ENCODE measurements around the gene FSTL3. TPM values are rescaled to one million over a fixed set of nuclear protein-coding genes. Genes with fewer than 3 reads are reported as not detected.

Gene FSTL3
- polyA plus RNA-seq, 1 experiment = 21.2 TPM

DNA sequence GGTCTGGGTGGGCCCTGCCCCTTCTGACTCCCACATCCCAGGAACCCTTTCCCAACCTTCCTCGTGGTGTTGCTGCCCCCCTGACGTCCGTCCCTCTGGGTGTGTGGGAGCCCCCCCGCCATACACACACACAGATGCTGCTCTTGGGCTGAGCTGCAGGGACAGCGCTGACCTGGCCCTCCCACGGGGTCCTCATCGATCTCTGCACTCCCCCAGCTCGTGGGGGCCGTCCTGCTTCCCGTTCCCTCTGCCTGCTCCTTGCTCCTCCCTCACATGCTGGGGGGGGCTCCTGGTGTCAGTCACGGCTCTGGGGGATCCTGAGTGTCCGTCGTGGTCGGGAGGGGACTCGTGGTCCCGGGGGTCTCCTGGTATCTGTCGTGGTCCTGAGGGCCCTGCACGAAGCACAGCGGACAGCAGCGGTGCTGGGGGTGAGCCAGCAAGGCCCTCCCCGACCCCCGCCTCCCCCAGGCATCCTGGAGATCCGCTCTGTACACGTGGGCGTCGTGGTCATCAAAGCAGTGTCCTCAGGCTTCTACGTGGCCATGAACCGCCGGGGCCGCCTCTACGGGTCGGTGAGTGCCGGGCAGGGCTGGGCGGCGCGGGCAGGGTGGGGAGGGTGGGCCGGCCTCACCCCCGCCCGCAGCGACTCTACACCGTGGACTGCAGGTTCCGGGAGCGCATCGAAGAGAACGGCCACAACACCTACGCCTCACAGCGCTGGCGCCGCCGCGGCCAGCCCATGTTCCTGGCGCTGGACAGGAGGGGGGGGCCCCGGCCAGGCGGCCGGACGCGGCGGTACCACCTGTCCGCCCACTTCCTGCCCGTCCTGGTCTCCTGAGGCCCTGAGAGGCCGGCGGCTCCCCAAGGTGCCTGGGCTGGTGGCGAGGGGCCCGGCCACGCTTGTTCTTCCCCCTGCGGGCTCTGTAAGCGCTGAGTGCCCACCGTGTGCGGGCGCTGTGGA, 33.1 kb upstream of the FSTL3 start:
- no peak overlapping the region for H3K4me3 ChIP-seq (ENCODE audit: low read depth, low read length)
- no peak overlapping the region for H3K27ac ChIP-seq (ENCODE audit: low read depth, low read length)
- ChIA-PET POLR2A (no interaction called here), CTCF (no interaction called here)
- peaks cover 4% of the 10 kb centered on the region; the same call in 1 of the 2 replicates for H3K9me3 ChIP-seq (ENCODE audit: control insufficient read depth, insufficient read depth, low read length)
- no peak for DNase-seq (ENCODE audit: low read depth, low spot score)
- no peaks in the 10 kb centered on the region for H3K27me3 ChIP-seq (ENCODE audit: control insufficient read depth, insufficient read depth, low read length)
- TF ChIP-seq, protein P1, sequence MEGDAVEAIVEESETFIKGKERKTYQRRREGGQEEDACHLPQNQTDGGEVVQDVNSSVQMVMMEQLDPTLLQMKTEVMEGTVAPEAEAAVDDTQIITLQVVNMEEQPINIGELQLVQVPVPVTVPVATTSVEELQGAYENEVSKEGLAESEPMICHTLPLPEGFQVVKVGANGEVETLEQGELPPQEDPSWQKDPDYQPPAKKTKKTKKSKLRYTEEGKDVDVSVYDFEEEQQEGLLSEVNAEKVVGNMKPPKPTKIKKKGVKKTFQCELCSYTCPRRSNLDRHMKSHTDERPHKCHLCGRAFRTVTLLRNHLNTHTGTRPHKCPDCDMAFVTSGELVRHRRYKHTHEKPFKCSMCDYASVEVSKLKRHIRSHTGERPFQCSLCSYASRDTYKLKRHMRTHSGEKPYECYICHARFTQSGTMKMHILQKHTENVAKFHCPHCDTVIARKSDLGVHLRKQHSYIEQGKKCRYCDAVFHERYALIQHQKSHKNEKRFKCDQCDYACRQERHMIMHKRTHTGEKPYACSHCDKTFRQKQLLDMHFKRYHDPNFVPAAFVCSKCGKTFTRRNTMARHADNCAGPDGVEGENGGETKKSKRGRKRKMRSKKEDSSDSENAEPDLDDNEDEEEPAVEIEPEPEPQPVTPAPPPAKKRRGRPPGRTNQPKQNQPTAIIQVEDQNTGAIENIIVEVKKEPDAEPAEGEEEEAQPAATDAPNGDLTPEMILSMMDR (IDR thresholded peaks at IDR 0.05; ENCODE audit: low read depth, low read length) = no peak

DNA sequence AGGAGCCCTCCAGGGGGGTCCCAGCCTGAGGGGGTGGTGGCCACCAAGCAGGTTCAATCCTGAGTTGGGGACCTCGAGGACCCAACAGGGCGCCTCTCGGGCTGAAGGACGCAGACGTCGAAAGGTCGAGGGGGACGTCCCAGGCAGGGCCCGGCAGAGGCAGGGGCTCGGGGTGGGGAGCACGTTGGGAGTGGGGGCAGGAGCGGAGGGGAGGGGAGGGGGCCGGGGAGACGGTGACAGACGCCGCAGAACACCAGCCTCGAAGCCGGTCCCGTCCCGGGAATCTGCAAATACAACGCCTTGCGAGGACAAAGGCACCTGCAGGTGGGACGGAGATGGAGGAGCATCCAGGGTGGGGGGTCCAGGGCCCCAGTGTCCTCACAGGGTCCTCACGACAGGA, 32.5 kb upstream of the FSTL3 start:
- no peak overlapping the region for H3K27ac ChIP-seq (ENCODE audit: low read depth, low read length)
- no peak for DNase-seq (ENCODE audit: low read depth, low spot score)
- no peak overlapping the region for H3K4me3 ChIP-seq (ENCODE audit: low read depth, low read length)
- TF ChIP-seq, protein P1 (IDR thresholded peaks at IDR 0.05; ENCODE audit: low read depth, low read length) = no peak
- peaks cover 4% of the 10 kb centered on the region; the same call in 1 of the 2 replicates for H3K9me3 ChIP-seq (ENCODE audit: control insufficient read depth, insufficient read depth, low read length)
- H3K27me3 ChIP-seq (ENCODE audit: control insufficient read depth, insufficient read depth, low read length) = no peaks in the 10 kb centered on the region
- ChIA-PET POLR2A (no interaction called here), CTCF (no interaction called here)

DNA sequence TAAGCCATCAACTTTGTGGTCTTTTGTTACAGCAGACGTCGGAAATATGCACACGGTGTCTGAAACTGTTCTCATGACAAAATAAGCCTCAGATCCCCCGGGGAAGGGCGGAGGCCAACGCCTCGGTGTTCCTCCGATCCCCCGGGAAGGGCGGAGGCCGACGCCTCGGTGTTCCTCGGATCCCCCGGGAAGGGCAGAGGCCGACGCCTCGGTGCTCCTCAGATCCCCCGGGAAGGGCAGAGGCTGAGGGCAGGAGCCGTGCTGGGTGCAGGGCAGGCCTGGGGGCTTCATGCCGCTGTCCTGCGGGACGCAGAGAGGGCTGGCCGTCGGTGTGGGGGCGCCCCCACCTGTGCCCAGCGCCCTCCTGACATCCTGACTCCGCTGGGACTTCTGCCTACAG, 31.8 kb upstream of the FSTL3 start:
- POLR2A ChIA-PET = no interaction called here
- no peak for DNase-seq (ENCODE audit: low read depth, low spot score)
- Histone ChIP-seq H3K27ac (ENCODE audit: low read depth, low read length) (no peak overlapping the region), H3K27me3 (ENCODE audit: control insufficient read depth, insufficient read depth, low read length) (no peaks in the 10 kb centered on the region), H3K9me3 (ENCODE audit: control insufficient read depth, insufficient read depth, low read length) (peaks cover 4% of the 10 kb centered on the region; the same call in 1 of the 2 replicates), H3K4me3 (ENCODE audit: low read depth, low read length) (no peak overlapping the region)
- CTCF ChIA-PET = no interaction called here
- TF ChIP-seq, protein P1 (IDR thresholded peaks at IDR 0.05; ENCODE audit: low read depth, low read length) = no peak

DNA sequence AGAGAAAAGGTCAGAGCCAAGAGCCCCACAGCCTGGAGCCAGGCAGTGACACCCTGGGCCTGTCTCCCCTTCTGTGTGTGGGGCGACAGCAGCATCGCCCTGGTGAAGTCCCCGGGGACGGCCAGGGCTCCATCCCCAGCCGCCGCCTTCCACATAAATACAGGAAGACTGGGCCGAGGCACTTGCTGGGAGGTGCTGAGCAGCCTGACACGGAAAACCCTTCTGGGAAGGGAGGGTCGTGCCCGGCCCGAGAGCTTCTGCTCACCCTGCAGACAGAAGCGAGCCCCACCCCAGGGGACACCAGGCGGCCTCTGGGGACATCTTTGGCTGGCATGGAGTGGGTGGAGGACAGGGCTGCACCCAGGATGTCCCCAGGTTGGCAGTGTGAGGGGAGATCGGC, 31.4 kb upstream of the FSTL3 start:
- H3K27me3 ChIP-seq (ENCODE audit: control insufficient read depth, insufficient read depth, low read length) = no peaks in the 10 kb centered on the region
- no peak overlapping the region for H3K27ac ChIP-seq (ENCODE audit: low read depth, low read length)
- peaks cover 4% of the 10 kb centered on the region; the same call in 1 of the 2 replicates for H3K9me3 ChIP-seq (ENCODE audit: control insufficient read depth, insufficient read depth, low read length)
- ChIA-PET CTCF (no interaction called here), POLR2A (no interaction called here)
- TF ChIP-seq, protein P1 (IDR thresholded peaks at IDR 0.05; ENCODE audit: low read depth, low read length) = no peak
- H3K4me3 ChIP-seq (ENCODE audit: low read depth, low read length) = no peak overlapping the region
- DNase-seq (ENCODE audit: low read depth, low spot score) = no peak
